ENCODE data around the gene TNFAIP2. TPM values are rescaled to one million over a fixed set of nuclear protein-coding genes. Genes with fewer than 3 reads are reported as not detected.
"Not testable (repeated sequence)": the region's sequence is repeated elsewhere in the genome, so short reads cannot be mapped to it uniquely, and the experiment has no call there.

The TNFAIP2 gene
- polyA plus RNA-seq, 1 donor from 2014 or later: 1.8 TPM

GRCh38 chr14:103169954-103170353 is 46.7 kb downstream of the TNFAIP2 start:
- H3K9me3 ChIP-seq (ENCODE audit: low read length): no peaks in the 10 kb centered on the region
- no peaks in the 10 kb centered on the region for H3K36me3 ChIP-seq (ENCODE audit: insufficient read depth, low read length)
- H3K4me2 ChIP-seq (ENCODE audit: low read length): no peak overlapping the region
- no peaks in the 10 kb centered on the region for H3F3A ChIP-seq (ENCODE audit: insufficient read depth, low read length, poor library complexity, severe bottlenecking)
- no peaks in the 10 kb centered on the region for H3K27me3 ChIP-seq (ENCODE audit: insufficient read depth, low read depth, low read length)
- H3K9me2 ChIP-seq (ENCODE audit: insufficient read depth, low read length): no peaks in the 10 kb centered on the region
- H3K27ac ChIP-seq (ENCODE audit: low read length): no peak overlapping the region
- no peak overlapping the region for H2AFZ ChIP-seq (ENCODE audit: low read depth, low read length)
- TF ChIP-seq MXI1 (conservative IDR thresholded peaks at IDR 0.05; ENCODE audit: poor library complexity, severe bottlenecking) (no peak), EZH2 (IDR thresholded peaks at IDR 0.05; ENCODE audit: borderline replicate concordance, insufficient read depth, low read length, poor library complexity, severe bottlenecking) (no peak), POLR2AphosphoS5 (IDR thresholded peaks at IDR 0.05) (no peak)
- no peak overlapping the region for H3K9ac ChIP-seq (ENCODE audit: low read length)
- no peaks in the 10 kb centered on the region for H4K20me1 ChIP-seq (ENCODE audit: insufficient read depth)
- H3K4me3 ChIP-seq (ENCODE audit: low read length): no peak overlapping the region
- no peaks in the 10 kb centered on the region for H3K79me2 ChIP-seq (replicated peaks; ENCODE audit: insufficient read depth, low read length)

GRCh38 chr14:103171206-103171605 is 47.9 kb downstream of the TNFAIP2 start:
- H2AFZ ChIP-seq (ENCODE audit: low read depth, low read length); H3K27me3 ChIP-seq (ENCODE audit: insufficient read depth, low read depth, low read length); H4K20me1 ChIP-seq (ENCODE audit: insufficient read depth); H3K79me2 ChIP-seq (replicated peaks; ENCODE audit: insufficient read depth, low read length); H3F3A ChIP-seq (ENCODE audit: insufficient read depth, low read length, poor library complexity, severe bottlenecking); H3K36me3 ChIP-seq (ENCODE audit: insufficient read depth, low read length); H3K4me2 ChIP-seq (ENCODE audit: low read length); H3K9ac ChIP-seq (ENCODE audit: low read length); H3K9me3 ChIP-seq (ENCODE audit: low read length); H3K9me2 ChIP-seq (ENCODE audit: insufficient read depth, low read length); H3K4me3 ChIP-seq (ENCODE audit: low read length); H3K27ac ChIP-seq (ENCODE audit: low read length): not testable (repeated sequence)

- H3K4me2 ChIP-seq (ENCODE audit: low read length): no peak overlapping the region
- H3K4me3 ChIP-seq (ENCODE audit: low read length): no peak overlapping the region
- no peaks in the 10 kb centered on the region for H3F3A ChIP-seq (ENCODE audit: insufficient read depth, low read length, poor library complexity, severe bottlenecking)
- H3K36me3 ChIP-seq (ENCODE audit: insufficient read depth, low read length): no peaks in the 10 kb centered on the region
- no peaks in the 10 kb centered on the region for H3K9me2 ChIP-seq (ENCODE audit: insufficient read depth, low read length)
- H3K9me3 ChIP-seq (ENCODE audit: low read length): peaks cover 4% of the 10 kb centered on the region
- no peak overlapping the region for H2AFZ ChIP-seq (ENCODE audit: low read depth, low read length)
- H3K79me2 ChIP-seq (replicated peaks; ENCODE audit: insufficient read depth, low read length): no peaks in the 10 kb centered on the region
- H3K27me3 ChIP-seq (ENCODE audit: insufficient read depth, low read depth, low read length): no peaks in the 10 kb centered on the region
- TF ChIP-seq POLR2AphosphoS5 (IDR thresholded peaks at IDR 0.05) (no peak), REST (IDR thresholded peaks at IDR 0.05; ENCODE audit: borderline replicate concordance) (no peak), TAF1 (IDR thresholded peaks at IDR 0.05; ENCODE audit: low read depth) (no peak), EP300 (conservative IDR thresholded peaks at IDR 0.05; ENCODE audit: poor library complexity, severe bottlenecking) (no peak), EZH2 (IDR thresholded peaks at IDR 0.05; ENCODE audit: borderline replicate concordance, insufficient read depth, low read length, poor library complexity, severe bottlenecking) (no peak), SMC3 (conservative IDR thresholded peaks at IDR 0.05; ENCODE audit: poor library complexity) (no peak), RAD21 (conservative IDR thresholded peaks at IDR 0.05) (no peak), CTCF (IDR thresholded peaks at IDR 0.05; ENCODE audit: poor library complexity, severe bottlenecking) (no peak), MXI1 (conservative IDR thresholded peaks at IDR 0.05; ENCODE audit: poor library complexity, severe bottlenecking) (no peak)
- no peak overlapping the region for H3K27ac ChIP-seq (ENCODE audit: low read length)
- H4K20me1 ChIP-seq (ENCODE audit: insufficient read depth): no peaks in the 10 kb centered on the region
- H3K9ac ChIP-seq (ENCODE audit: low read length): no peak overlapping the region
Observed at GRCh38 chr14:103172921-103173320, 49.7 kb downstream of the TNFAIP2 start.

- not testable (repeated sequence) for H3K4me2 ChIP-seq (ENCODE audit: low read length); H3K9me2 ChIP-seq (ENCODE audit: insufficient read depth, low read length); H2AFZ ChIP-seq (ENCODE audit: low read depth, low read length); H3K9ac ChIP-seq (ENCODE audit: low read length); H3K36me3 ChIP-seq (ENCODE audit: insufficient read depth, low read length); H3K4me3 ChIP-seq (ENCODE audit: low read length); H3K27ac ChIP-seq (ENCODE audit: low read length); H3K79me2 ChIP-seq (replicated peaks; ENCODE audit: insufficient read depth, low read length); H3K9me3 ChIP-seq (ENCODE audit: low read length); H3F3A ChIP-seq (ENCODE audit: insufficient read depth, low read length, poor library complexity, severe bottlenecking); H4K20me1 ChIP-seq (ENCODE audit: insufficient read depth); H3K27me3 ChIP-seq (ENCODE audit: insufficient read depth, low read depth, low read length)
Observed at GRCh38 chr14:103173887-103174286, 50.6 kb downstream of the TNFAIP2 start.

GRCh38 chr14:103176176-103176575 is 52.9 kb downstream of the TNFAIP2 start:
- H3K9ac ChIP-seq (ENCODE audit: low read length); H2AFZ ChIP-seq (ENCODE audit: low read depth, low read length); H3K27ac ChIP-seq (ENCODE audit: low read length); H3K27me3 ChIP-seq (ENCODE audit: insufficient read depth, low read depth, low read length); H3K9me3 ChIP-seq (ENCODE audit: low read length); H3K4me3 ChIP-seq (ENCODE audit: low read length); H4K20me1 ChIP-seq (ENCODE audit: insufficient read depth); H3F3A ChIP-seq (ENCODE audit: insufficient read depth, low read length, poor library complexity, severe bottlenecking); H3K36me3 ChIP-seq (ENCODE audit: insufficient read depth, low read length); H3K9me2 ChIP-seq (ENCODE audit: insufficient read depth, low read length); H3K79me2 ChIP-seq (replicated peaks; ENCODE audit: insufficient read depth, low read length); H3K4me2 ChIP-seq (ENCODE audit: low read length): not testable (repeated sequence)
